GM19193 (cell line): Measurements from ENCODE around the gene BMPR1A.
A peak's percentile ranks its signal among the peaks of the same experiment; 100 is the strongest.

ENCODE experiments used
- POLR2A ChIP-seq: IDR thresholded peaks from 4 replicates; pipeline ENCODE4 v1.6.1; 2011; ENCODE audit not compliant: insufficient read depth, insufficient read length; ENCODE audit errors: extremely low read depth

Gene BMPR1A

DNA sequence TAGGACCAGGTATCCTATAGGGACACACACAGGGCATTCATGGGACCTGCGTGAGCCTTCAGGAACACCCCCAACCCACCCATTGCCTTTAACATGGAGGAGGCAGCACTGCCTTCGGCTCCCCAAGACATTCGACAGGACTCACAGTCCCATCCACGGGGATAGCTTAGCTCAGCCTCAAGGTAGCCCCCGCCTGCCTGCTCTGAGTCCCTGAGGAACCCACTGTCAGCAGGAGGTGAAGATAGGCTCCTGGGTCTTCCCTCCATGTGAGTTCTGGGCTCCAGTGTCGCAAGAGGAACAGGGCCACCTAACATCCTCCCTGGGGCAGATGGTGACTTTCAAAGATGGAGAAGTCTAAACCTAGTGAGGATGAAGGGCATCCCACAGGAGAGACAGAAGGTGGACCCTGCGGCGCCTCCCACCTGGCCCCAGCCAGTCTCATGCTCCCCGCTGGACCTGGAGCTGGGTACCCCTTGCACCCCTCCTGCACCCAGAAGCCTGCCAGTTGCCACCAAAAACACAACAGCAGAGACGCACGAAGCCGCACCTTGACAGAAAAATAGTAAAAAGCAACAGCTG, 207.0 kb downstream of the BMPR1A start:
- TF ChIP-seq POLR2A = no peak

DNA sequence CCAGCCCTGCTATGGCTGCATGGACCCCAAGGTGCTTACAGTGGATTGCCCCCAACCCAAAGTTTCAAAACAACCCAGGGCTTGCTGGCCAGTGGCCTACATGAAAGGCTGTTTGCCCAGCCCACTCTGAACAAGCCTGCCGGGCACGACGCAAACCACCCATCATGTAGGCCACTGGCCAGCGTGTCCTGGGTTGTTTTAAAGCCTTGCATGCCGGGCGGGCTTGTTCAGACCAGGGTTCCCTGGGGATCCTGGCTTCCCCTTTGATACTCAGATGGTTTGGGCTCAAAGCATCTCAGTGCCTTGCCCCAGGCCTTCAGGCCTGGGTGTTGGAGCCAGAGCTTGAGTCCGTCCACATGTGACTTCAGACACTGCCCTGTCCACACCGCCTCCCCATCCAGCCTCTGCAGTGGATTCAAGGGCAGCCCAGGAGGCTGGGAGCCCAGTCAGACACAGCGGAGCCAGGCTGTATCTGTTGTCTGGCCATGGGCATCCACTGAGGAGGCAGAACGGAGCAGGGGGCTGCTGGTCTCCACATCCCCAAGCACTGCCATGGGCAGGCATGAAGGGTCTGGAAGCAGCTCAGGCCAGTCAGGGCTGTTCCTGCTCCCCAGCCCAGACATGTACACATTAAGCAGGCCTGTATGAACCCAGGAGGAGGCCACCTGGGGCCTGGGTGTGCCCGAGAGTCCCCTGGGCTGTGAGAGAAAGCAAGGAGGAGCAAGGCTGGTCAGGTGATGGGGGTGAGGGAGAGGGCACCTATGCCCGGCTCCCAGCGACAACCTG, 207.8 kb downstream of the BMPR1A start:
- TF ChIP-seq POLR2A = no peak

DNA sequence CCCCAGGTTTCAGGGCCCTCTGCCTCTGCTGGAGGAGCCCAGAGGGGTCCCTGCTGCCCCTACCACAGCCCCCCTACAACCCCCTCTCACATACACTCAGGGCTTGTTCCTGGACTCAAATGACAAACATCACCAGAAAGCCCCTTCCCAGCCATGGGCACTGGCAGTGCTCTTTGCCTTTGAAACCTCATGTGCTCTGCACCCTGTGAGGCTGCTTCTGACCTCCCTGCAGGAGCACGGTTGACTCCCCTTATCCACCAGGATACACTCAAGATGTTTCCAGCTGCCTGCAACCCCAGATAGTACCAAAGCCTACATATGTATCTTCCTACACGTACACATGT, 208.4 kb downstream of the BMPR1A start:
- no peak for TF ChIP-seq POLR2A

DNA sequence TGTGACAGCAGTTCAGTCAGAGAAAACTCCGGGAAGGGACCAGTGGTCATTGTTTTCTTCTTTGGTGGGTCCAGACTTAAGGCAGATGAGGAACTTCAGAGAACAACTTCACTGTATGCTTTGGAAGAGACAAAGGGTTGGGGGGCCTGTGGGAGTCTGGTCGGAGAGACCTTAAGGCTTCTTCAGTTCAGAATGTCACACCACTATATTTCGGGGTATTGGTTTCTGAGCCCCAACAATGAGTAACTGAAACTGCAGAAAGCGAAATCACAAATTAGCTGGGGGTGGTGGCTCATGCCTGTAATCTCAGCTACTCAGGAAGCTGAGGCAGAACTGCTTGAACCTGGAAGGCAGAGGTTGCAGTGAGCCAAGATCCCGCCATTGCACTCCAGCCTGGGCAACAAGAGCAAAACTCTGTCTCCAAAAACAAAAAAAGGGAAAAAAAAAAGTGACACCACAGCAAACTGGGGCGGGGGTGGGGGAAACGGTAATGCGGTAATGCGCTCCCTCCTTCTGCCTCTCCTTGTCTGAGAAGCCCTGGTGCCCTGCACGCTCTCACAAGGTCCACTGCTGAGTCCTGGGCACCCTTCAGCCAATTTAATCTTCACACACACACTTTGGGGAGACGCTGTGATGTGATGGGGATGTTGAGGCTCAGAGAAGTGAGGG, 209.7 kb downstream of the BMPR1A start:
- TF ChIP-seq POLR2A = no peak

DNA sequence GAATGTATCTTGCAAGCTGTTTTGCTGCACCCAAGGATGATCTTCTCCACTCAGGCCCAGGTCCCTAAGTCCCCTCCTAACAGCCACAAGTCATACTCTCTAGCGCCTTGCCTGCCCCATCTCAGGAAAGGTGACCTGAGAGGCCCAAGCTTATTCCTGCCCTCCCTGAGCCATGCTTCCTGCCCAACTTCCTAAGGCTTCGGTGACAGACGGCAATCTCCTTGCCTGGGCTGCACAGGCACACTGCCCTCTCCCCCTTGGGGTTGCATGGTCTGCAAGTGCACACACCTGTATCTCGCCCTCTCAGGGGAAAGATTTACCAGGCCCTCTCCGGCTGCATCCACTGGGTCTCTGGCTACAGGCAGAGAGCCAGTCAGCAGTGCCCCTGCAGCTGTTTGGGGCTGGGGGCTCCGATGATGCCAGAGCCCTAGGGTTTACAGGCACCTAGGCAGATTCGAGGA, 211.1 kb downstream of the BMPR1A start:
- TF ChIP-seq POLR2A = no peak

DNA sequence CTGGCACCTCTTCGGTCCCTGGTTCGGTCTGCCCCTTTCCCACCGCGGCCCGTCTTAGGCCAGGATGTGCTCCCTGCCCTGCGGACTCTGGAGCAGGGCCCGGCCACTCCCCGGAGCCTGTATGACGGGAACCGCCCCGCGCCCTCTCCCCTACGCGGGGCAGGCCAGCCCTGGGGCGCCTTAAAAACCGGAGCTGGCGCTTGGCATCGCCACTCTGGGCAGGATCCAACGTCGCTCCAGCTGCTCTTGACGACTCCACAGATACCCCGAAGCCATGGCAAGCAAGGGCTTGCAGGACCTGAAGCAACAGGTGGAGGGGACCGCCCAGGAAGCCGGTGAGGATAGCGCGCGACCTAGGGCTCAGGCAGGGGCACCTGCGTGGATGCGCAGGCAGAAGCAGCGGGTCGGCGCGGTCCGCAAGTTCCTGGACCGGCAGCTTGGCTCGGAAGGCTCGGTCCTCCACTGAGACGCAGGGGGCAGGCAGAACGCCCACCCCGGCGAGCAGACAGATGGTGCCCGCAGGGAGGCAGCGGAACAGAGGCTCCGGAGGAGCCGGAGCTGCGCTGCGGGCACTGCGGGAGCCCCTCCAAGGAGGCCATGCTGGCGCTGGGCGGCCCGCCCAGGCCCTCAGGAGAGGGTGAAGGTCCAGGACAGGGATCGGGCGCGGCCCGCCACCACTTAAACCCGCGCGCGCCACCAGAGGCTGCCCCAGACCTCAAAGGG, 212.0 kb downstream of the BMPR1A start, which contains the start of gene ADIRF:
TSS of gene ADIRF (plus strand) at position 212 of the 723 bp plus-strand sequence. CDS start at position 275, 63 bp downstream.
- no peak for TF ChIP-seq POLR2A

DNA sequence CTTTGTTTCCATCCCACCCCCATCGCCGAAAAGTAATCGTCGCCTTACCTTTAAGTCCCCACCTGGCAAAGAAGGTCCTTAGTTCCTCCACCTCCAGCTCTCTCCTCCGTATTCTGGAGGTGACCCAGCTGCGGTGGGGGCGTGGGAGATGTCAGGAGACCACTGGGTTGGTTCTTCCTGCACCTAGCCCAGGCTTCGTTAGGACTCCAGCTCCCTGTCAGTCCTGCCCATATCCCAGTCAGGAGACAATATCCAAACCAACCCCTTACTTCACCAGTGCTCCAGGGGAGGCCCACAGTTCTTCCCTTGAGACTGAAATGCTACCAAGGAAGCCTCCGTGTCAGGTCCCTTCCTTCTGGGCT, 212.6 kb downstream of the BMPR1A start:
- TF ChIP-seq POLR2A = no peak

DNA sequence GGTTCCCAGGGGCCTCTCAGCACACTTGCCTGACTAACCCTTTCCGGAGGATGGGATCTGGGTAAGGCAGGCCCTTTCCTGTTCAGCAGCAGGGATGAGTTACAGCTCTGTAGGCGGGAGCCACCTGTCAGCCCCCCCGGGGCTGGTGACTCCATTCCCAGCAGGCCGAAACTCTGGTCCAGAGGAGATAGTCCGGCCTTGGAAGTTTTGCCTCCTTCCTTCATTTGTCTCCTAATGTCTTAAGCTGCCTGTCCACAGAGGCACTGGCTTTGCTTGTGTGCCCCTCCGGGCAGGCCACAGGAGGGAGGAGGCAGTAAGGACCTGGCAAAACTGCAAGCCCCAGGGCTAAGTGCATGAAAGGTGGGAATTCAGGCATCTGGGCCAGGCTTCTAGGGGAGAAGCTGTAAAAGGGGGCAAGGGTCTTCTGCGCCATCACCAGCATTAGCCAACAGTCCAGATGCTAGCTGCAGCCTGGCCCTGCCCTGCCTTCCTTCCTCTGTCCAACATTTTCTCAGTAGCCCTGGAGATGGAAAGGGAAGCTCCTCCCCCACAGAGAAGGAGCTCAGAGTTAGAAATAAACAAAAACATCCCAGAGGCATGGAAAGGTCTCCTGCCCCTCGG, 213.1 kb downstream of the BMPR1A start:
- no peak for TF ChIP-seq POLR2A

DNA sequence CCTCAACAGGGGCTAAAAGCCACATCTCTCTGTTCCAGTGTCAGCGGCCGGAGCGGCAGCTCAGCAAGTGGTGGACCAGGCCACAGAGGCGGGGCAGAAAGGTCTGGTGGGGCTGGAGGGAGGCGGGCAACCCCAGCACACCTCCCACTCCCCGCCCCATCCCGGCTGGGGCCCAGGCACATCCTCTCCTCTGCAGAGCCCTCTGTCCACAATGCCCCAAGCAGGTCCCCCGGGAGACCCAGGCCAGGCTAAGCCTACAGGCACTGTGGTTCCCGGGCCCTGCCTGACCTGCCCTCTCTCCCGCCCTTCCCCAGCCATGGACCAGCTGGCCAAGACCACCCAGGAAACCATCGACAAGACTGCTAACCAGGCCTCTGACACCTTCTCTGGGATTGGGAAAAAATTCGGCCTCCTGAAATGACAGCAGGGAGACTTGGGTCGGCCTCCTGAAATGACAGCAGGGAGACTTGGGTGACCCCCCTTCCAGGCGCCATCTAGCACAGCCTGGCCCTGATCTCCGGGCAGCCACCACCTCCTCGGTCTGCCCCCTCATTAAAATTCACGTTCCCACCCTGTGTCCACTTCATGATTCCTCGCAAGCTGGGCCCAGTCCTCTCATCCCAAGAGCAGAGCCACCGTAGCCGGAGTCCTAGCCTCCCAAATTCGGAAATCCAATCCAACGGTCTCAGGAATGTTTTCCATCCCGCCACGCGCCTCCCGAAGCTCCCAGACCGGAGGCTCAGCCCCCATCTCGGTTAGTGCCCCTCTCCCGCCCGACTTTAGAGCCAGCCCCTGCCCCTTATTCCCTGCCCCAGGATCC, 214.0 kb downstream of the BMPR1A start:
- no peak for TF ChIP-seq POLR2A

DNA sequence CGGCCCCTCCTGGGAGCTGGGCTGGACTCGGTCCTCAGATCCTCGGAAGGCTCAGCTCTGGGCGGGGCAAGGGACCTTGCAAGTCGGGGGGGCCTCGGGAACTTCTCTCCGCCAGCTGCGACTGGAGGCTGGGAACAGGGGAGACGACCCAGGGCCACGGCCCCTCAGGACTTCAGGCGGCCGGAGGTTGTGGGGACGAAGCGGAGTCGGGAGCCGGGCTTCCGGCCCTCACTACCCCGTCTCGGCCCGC, 214.5 kb downstream of the BMPR1A start:
- peak; percentile 86 for TF ChIP-seq POLR2A

DNA sequence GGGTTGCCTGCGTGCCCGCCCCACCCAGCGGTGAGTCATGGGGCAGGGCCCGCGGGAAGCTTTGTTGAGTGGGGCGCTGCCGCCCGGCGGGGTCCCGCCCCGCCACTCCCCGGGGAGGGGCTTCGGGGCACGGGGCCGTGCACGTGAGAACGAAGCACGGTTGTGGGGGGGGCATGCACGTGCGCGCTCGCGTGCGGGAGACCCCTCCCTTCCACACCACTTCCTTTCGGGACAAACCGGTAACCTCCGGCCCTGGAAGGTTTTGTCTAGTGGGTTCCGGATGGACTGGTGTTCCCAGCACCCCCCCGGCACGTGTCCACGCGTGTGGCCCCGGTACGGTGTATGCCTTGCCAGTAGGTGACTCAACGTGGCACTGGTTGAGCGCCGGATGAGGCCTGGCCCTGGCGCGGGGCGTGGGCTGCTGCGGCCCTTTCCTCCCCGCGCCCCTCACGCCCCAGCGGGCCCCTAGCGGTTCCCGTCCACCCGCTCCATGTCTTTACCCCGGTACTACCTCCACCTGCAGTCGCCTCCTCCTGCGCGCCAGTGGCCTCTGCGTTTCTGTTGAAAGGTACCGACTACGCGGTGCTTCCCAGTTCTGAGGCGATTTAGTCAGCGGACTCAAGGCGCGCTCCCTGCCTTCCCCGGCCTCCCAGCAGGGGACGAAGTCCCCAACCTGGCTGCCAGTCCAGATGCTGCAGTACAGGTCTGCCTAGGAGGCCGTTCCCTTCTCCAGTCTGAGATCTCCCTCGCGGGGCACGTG, 215.0 kb downstream of the BMPR1A start:
- peak; percentile 53 for TF ChIP-seq POLR2A

DNA sequence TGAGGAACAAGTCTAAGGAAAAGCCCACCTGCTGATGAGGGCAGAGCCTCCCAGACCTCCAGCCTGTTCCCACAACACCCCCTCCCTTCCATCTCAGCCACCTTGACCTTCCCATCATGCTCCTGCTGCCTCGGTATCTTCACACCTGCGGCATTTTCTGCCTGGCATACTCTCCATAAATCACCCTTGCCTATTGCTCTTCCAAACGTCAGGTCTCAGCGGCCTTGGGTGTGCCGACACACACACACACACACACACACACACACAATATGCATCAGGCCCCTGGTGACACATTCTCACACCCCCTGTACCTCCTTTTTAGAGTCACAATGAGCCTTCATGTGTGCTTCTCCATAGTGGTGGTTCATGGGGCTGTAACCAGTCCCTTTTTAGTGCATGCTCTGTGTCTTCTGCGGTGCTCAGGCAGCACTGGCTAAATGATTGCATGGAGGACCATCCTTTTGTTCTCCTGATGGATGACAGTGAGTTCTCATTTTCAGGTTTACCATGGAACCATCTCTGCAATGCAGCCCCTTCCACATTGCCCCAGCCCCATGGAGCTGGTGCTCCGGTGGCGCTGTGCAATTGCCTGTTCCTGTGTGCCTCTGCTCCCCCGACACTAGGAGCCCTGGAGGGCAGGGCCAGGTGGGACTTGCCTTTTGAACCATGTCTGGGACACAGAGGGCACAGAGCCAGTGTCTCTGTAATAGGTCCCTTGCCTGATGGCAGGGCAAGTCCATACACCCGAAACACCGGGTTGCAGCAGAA, 216.4 kb downstream of the BMPR1A start:
- TF ChIP-seq POLR2A = no peak

DNA sequence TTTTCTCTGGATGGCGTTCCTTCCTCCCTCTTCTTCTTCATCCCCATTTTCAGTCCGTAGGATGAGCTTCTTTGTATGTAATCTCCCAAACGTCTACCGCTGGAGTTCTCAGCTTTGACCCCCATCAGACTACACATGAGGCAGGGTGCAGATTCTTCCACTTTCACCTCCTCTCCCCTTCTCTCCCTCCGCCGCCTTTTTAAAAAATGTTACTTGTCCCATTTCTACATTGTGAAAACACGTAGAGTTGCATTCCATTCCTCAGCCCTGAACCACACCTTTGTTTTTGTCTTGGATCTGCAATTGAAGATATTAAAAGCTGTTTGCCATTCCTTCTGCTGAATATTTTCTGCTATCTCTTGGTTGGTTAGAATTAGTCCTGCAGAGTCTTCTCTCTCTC, 218.1 kb downstream of the BMPR1A start:
- TF ChIP-seq POLR2A = no peak

DNA sequence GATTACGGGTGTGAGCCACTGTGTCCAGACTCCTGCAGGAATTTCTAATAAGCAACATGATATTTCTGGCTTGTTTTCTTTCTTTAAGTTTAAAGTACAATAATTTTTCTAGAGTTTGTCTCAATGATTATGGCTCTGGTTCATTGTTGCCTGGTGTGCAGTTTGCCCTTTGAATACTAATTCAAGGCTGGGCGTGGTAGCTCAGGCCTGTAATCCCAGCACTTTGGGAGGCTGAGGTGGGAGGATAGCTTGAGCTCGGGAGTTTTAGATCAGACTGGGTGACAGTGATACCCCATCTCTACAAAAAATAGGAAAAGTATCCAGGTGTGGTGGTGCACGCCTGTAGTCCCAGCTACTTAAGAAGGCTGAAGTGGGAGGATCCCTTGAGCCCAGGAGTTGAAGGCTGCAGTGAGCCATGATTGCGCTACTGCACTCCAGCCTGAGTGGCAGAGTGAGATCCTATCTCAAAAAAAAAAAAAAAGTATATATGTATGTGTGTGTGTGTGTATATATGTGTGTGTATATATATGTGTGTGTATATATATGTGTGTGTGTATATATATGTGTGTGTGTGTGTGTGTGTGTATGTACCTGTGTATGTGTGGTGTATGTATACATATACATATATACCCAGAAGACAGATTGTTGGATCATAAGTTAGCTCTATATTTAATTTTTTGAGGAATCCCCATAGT, 220.1 kb downstream of the BMPR1A start:
- no peak for TF ChIP-seq POLR2A
